ENCODE data around the gene RGCC.

DNA sequence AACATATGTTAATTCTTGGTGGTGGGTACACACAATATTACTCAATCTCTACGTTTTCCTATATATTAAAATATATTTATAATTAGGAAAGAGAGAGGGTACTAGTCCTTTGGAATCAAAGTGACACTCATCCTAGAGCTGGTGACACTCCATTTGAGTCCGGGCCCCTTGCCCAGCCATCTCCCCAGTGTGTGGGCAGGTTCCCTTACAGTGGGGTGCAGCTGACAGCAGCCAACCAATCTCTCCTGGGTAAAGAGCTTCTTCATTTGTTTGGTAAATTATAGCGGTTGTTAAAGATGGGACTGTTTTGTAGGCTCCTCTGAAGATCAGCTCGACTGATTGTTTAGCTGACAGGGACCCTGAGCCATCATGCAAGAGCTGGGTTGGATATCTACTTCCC is 37.2 kb upstream of the RGCC start:
- TF ChIP-seq SMC3 (IDR thresholded peaks at IDR 0.05) (no peak), POLR2A (IDR thresholded peaks at IDR 0.05; ENCODE audit: low read length) (no peak), POLR2AphosphoS2 (conservative IDR thresholded peaks at IDR 0.05; ENCODE audit: low read length) (no peak), MYC (IDR thresholded peaks at IDR 0.05; ENCODE audit: borderline replicate concordance, low read length) (no peak), RCOR1 (IDR thresholded peaks at IDR 0.05; ENCODE audit: low read depth, low read length) (no peak), CHD2 (IDR thresholded peaks at IDR 0.05; ENCODE audit: low read length, partially characterized antibody) (no peak), MAZ (IDR thresholded peaks at IDR 0.05; ENCODE audit: borderline replicate concordance, low read depth, low read length) (no peak), NR3C1 (IDR thresholded peaks at IDR 0.05) (no peak), NFE2L2 (conservative IDR thresholded peaks at IDR 0.05; ENCODE audit: low read length) (no peak), RFX5 (IDR thresholded peaks at IDR 0.05) (no peak), JUNB (IDR thresholded peaks at IDR 0.05) (no peak)
- TF ChIP-seq, protein P1, sequence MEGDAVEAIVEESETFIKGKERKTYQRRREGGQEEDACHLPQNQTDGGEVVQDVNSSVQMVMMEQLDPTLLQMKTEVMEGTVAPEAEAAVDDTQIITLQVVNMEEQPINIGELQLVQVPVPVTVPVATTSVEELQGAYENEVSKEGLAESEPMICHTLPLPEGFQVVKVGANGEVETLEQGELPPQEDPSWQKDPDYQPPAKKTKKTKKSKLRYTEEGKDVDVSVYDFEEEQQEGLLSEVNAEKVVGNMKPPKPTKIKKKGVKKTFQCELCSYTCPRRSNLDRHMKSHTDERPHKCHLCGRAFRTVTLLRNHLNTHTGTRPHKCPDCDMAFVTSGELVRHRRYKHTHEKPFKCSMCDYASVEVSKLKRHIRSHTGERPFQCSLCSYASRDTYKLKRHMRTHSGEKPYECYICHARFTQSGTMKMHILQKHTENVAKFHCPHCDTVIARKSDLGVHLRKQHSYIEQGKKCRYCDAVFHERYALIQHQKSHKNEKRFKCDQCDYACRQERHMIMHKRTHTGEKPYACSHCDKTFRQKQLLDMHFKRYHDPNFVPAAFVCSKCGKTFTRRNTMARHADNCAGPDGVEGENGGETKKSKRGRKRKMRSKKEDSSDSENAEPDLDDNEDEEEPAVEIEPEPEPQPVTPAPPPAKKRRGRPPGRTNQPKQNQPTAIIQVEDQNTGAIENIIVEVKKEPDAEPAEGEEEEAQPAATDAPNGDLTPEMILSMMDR (IDR thresholded peaks at IDR 0.05): no peak
